Midbrain (tissue), 1 donor: ENCODE data around the gene GPR35.
"Not testable (repeated sequence)": the region's sequence is repeated elsewhere in the genome, so short reads cannot be mapped to it uniquely, and the experiment has no call there.

Source experiments
- DNase-seq: peaks from one replicate; lab custom pipeline; 2025; lab: John Stamatoyannopoulos, UW

The GPR35 gene

GRCh38 chr2:240639566-240639965 is 14.3 kb downstream of the GPR35 start:
- DNase-seq, result no peak

- DNase-seq, result no peak
These were observed 15.7 kb downstream of the GPR35 start for GRCh38 chr2:240640939-240641338.

- DNase-seq, result no peak
These were observed 17.0 kb downstream of the GPR35 start for GRCh38 chr2:240642061-240642805.

GRCh38 chr2:240642806-240643092 is 17.5 kb downstream of the GPR35 start:
- DNase-seq, result no peak

- no peak for DNase-seq
These were observed 18.0 kb downstream of the GPR35 start for GRCh38 chr2:240643093-240643810.

DNA sequence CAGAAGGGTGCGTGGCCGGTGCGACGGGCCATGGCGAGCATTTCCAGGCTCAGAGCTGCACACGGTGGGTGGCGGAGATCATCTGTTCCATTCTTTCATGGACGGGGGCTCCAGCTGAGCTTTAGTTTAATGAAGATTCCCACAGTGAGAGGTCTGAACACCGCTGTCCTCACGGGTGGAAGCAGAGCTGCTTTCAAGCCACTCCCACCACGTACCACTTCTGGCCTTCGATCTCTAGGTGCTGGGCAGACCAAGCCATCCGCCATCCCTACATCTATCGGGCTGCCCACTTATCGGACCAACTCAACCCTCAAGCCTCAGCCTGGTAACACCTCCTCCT is 18.5 kb downstream of the GPR35 start:
- no peak for DNase-seq

- no peak for DNase-seq
These were observed 18.9 kb downstream of the GPR35 start for GRCh38 chr2:240644171-240644651.

GRCh38 chr2:240644859-240645301 is 19.6 kb downstream of the GPR35 start:
- DNase-seq, result no peak

- DNase-seq, result no peak
These were observed 20.1 kb downstream of the GPR35 start for GRCh38 chr2:240645346-240645745.

- DNase-seq, result no peak
These were observed 20.5 kb downstream of the GPR35 start for GRCh38 chr2:240645801-240646175.

DNA sequence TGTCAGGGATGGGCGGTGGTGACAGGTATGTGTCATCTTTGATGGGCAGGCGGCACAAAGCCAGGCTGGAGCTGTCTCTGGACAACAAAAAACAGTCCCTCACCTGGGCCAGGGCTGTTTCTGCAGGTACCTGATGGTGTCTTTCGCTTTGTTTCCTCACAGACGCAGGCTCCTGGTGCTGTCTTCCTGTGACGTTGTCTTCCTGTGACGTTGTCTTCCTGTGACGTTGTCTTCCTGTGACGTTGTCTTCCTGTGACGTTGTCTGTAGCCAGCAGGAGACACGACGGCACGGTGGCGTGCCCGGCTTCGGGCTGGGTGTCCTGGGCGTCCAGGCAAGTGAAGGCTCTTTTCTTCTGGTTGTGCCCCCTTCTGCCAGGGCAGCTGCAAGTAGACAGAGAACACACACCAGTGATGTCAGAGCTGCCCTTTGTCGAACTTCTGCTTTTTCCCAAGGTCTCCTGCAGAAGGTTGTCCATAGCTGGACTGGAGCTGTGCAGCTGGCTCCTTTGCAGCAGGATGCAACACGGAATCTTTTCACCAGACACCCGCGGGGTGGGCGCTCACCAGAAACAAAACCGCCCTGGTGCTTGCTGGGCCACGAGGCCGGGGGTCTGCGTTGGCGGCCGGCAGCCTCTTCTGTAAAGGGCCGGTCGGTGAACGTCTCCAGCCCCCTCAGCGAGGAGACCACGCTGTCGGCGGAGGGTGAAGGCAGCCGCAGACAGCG is 21.1 kb downstream of the GPR35 start:
- DNase-seq, result no peak

DNA sequence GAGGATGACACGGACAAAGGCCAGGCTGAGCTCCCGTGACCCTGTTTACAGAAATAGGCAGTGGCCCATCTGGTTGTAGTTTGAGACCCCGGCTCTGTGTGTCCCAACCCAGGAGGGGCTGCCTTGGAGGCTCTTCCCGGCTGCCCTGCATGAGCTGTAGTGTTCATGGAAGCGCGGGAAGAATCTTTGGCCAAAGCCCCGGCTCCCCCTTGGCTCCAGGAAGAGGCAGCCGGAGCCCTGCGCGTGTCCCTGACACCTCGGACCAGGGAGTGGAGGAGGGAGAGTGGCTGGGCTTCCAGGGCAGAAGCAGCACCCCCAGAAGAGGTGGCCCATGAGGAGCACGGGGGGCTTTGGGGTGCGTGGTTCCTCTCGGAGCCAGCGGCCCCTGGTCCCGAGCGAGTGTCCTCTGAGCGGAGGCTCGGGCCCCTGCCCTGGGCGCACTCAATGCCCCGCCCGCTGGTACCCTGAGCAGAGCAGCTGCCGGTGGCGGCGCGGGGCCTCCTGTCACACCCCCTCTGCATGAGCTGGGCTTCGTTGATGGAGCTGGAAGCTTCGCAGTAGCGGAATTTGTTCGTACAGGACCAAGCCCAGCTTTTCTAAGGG is 21.7 kb downstream of the GPR35 start:
- DNase-seq, result no peak

DNA sequence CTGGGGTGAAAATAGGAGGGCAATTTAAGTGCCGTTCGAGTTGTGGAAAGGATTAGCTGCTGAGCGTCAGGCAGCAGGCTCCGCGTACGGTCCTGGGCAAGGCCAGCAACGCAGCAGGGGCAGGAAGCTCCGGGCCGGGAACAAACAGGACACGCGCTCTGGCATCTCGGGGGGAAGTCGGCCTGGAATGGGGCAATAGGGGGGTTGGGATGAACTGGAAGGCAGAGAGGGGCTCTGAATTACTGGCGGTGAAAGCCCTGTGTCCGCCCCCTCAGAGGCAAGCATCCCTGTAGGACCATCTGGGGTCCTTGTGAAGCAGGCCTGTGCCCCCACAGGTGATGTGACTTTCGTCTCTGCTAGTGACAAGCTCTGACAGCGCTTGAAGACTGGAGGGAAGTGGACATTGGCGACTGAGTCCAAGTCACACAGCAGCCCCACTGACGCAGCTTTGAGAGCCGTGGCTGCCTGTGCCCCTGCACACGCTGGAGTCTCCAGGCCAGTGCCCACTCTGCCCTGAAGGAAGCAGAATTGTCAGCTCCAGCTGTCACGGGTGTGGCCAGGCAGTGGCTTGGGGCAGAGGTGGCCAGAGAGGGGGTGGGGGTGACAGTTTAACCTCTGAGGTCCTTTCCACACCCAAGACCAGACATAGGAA is 22.3 kb downstream of the GPR35 start:
- no peak for DNase-seq

DNA sequence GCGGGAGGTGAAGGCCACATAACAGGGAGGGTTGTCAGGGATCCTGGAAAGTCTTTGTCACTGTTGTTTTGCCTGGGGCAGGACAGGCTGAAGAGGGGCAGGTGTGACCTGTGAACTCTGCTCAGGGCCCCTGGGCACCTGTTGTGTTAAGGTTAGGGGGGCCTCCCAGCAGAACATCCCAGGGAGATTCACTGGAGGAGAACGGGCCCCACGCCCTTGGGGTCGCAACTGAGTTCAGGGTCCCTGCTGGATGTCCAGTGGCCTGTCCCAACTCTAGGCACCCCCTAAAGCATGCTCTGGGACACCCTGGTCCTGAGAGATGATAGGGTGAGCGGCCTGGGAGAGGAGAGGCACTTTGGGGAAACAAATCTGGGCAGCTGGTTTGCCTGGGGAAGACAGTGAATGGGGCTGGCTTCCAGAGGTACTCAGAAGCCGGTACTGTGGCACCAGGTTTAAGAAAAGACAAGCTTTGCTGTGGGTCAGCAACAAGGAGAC is 22.9 kb downstream of the GPR35 start:
- DNase-seq, result no peak

GRCh38 chr2:240648650-240649275 is 23.5 kb downstream of the GPR35 start:
- no peak for DNase-seq

DNA sequence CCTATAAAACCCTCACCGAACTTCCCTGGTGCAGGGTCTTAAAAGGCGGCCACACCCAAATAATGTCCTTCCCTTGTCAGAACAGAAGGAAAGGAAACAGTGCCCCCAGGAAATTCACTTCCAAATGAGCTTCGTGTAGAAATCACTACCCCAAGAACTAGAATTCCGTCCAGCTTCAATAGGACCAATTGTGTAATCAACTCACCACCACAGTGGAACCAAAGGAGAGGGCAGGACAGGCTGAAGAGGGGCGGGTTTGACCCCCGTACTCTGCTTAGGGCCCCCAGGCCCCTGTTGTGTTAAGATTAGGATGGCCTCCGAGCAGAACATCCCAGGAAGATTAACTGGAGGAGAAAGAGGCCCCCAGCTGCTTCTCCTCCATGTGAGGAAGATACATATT is 24.1 kb downstream of the GPR35 start:
- no peak for DNase-seq

DNA sequence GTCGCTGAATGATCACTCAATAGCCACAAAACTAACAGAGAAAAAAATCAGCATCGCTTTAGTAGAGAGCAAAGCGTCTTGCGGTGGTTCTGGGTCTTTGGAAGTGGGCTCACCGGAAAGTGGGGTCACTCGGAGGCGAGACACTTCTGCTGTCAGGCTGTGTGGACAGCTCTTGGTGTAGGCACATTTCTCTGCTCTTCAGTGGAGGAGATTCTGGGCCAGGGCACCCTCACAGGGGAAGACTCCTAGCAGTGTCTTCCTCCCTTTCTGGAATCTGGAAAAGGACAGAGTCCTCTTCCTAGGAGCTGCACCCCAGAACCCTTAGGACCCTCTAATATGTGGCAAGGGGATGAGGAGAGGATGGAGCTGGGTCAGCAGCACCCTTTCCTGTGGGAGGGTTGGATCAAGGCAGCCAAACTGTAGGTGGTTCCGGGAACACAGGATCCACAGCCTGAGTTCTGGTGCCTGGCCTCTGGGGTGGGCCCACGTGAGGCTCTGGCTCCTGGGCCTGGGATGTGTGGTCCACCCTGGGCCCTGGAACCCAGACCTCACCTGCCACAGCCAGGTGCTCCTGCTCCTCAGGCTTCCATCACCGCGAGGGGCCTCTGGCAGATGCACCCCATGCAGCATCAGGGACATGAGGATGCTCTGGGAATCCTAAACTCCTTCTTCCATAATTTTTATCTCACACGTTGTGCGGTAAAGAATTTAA is 25.1 kb downstream of the GPR35 start:
- no peak for DNase-seq

DNA sequence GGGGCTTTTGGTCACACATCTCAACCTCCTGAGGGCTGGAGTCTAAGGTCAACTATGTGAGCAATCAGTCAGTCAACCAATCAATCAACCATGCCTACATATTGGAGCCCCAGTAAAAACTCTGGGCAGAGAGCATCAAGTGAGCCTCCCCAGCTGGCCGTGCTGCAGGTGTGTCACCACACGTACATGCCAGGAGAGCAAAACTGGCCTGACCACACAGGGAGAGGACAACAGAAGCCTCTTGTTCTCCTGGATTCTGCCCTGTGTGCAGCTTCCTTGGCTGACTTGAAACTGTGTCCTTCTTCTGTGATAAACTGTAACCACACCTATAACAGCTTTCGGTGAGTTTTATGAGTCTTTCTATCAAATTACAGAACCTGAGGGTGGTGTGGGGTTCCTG is 25.9 kb downstream of the GPR35 start:
- DNase-seq, result no peak

- no peak for DNase-seq
These were observed 30.9 kb downstream of the GPR35 start for GRCh38 chr2:240655931-240656886.

DNA sequence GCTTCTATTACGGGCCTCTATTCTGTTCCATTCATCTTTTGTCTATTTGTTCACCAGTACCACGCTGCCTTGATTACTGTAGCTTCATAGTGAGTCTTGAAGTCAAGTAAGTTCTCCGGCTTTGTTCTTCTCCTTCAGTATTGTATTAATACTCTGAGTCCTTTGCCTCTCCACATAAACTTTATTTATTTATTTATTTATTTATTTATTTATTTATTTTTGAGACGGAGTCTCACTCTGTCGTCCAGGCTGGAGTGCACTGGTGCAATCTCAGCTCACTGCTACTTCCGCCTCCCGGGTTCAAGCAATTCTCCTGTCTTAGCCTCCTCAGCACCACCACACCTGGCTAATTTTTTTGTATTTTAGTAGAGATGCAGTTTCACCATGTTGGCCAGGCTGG is 34.6 kb downstream of the GPR35 start:
- not testable (repeated sequence) for DNase-seq
